Measurements from ENCODE around the gene DIAPH3.

Gene DIAPH3

DNA sequence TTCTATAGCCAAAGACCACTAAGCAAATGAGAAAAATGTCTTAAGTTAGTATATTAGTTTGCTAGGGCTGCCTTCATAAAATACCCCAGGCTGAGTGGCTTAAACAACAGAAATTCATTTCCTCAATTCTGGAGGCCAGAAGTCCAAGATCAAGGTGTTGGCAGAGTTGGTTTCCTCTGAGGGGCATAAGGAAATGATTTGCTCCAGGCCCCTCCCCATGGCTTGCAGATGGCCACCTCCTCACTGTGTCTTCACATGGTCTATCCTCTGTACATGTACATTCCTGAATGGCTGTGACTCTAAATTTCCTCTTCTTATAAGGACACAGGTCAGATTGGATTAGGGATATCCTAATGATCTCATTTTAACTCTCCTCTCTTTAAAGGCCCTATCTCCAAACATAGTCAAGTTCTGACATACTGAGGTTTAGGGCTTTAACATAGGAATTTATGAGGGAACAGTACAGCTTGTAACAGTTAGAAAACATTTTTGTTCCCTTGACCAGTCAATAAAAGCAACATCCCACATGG is 307.4 kb downstream of the DIAPH3 start:
- Histone ChIP-seq H3K9me3 (ENCODE audit: control insufficient read depth in 1 of 2, low read length in 2 of 2) (no peaks in the 10 kb centered on the region), H3K27ac (ENCODE audit: low read length) (no peak overlapping the region), H3K4me1 (ENCODE audit: control insufficient read depth in 1 of 2, insufficient read depth in 2 of 2, low read length in 2 of 2) (no peaks in the 10 kb centered on the region), H3K36me3 (ENCODE audit: control insufficient read depth in 1 of 2, insufficient read depth in 2 of 2, low read length in 2 of 2) (no peaks in the 10 kb centered on the region), H3K4me3 (ENCODE audit: low read depth in 1 of 2, low read length in 2 of 2) (no peak overlapping the region), H3K27me3 (ENCODE audit: low read depth, low read length) (no peaks in the 10 kb centered on the region)

DNA sequence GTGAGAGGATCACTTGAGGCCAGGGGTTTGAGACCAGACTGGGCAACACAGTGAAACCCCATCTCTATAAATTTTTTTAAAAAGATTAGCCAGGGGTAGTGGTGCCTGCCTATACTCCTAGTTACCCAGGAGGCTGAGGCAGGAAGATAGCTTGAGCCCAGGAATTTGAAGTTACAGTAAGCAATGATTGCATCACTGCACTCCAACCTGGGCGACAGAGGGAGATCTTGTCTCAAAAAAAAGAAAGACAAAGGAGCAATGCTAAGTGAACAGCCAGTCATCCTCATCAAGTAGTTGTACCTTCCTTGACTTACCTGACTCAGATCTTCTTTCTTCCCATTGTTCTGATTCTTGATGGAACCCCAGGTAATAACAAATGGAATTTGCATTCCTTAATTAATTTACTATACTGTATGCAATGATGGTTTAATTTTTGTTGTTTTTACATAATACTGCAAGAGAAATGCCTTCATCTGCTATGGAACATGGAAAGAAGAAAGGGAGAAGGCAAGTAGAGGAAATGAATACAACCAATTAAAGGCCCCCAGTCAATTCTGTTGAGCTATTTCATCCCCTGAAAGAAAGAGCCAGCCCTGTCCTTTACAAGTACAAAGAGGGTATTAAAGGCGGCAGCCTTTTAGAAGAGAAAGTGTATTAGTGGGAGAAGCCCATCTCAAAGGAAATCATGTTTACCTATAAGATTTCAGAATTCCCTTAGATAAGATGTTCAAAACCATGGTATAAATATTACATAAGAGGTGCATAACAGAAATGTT is 316.7 kb downstream of the DIAPH3 start:
- Histone ChIP-seq H3K27me3 (ENCODE audit: low read depth, low read length) (no peaks in the 10 kb centered on the region), H3K36me3 (ENCODE audit: control insufficient read depth in 1 of 2, insufficient read depth in 2 of 2, low read length in 2 of 2) (no peaks in the 10 kb centered on the region), H3K4me3 (ENCODE audit: low read depth in 1 of 2, low read length in 2 of 2) (no peak overlapping the region), H3K27ac (ENCODE audit: low read length) (no peak overlapping the region), H3K4me1 (ENCODE audit: control insufficient read depth in 1 of 2, insufficient read depth in 2 of 2, low read length in 2 of 2) (no peaks in the 10 kb centered on the region), H3K9me3 (ENCODE audit: control insufficient read depth in 1 of 2, low read length in 2 of 2) (no peaks in the 10 kb centered on the region)

DNA sequence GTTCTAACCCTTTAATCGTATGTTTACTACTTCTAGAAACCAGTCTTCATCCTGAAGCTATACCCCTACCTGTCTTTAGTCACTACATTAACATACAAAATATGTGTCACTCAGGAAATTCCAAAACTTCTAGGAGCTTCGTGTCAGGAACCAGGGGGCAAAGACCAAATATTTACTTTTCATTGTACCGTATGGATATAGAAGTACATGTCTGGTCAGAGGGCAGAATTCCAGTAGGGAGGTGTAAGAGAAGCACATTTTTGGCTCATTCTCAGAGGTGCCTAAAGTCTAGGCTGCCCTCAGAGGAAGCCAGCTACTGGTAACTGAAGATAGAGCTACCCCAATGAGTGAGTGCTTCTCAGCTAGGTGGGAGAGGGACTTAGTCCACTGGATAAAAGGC is 320.7 kb downstream of the DIAPH3 start:
- H3K27ac ChIP-seq (ENCODE audit: low read length): no peak overlapping the region
- no peaks in the 10 kb centered on the region for H3K4me1 ChIP-seq (ENCODE audit: control insufficient read depth in 1 of 2, insufficient read depth in 2 of 2, low read length in 2 of 2)
- no peaks in the 10 kb centered on the region for H3K27me3 ChIP-seq (ENCODE audit: low read depth, low read length)
- no peaks in the 10 kb centered on the region for H3K9me3 ChIP-seq (ENCODE audit: control insufficient read depth in 1 of 2, low read length in 2 of 2)
- no peaks in the 10 kb centered on the region for H3K36me3 ChIP-seq (ENCODE audit: control insufficient read depth in 1 of 2, insufficient read depth in 2 of 2, low read length in 2 of 2)
- no peak overlapping the region for H3K4me3 ChIP-seq (ENCODE audit: low read depth in 1 of 2, low read length in 2 of 2)

DNA sequence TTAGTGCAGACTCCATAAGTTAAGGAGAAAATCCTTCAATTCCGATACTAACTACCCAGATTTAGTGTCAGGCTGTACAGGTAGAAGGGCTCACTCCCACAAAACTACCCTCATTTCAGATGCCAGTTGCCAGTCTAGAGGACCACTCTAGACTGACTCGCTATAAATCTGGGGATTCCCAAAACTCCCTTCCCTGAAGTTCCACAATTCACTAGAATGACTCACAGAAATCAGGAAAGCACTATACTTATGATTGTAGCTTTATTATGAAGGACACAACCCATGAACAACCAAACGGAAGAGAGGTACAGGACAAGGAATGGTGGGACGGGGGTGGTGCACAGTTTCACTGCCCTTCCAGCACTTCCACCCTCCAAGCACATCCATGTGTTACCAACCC is 321.2 kb downstream of the DIAPH3 start:
- Histone ChIP-seq H3K27ac (ENCODE audit: low read length) (no peak overlapping the region), H3K4me1 (ENCODE audit: control insufficient read depth in 1 of 2, insufficient read depth in 2 of 2, low read length in 2 of 2) (no peaks in the 10 kb centered on the region), H3K4me3 (ENCODE audit: low read depth in 1 of 2, low read length in 2 of 2) (no peak overlapping the region), H3K9me3 (ENCODE audit: control insufficient read depth in 1 of 2, low read length in 2 of 2) (no peaks in the 10 kb centered on the region), H3K27me3 (ENCODE audit: low read depth, low read length) (no peaks in the 10 kb centered on the region), H3K36me3 (ENCODE audit: control insufficient read depth in 1 of 2, insufficient read depth in 2 of 2, low read length in 2 of 2) (no peaks in the 10 kb centered on the region)

DNA sequence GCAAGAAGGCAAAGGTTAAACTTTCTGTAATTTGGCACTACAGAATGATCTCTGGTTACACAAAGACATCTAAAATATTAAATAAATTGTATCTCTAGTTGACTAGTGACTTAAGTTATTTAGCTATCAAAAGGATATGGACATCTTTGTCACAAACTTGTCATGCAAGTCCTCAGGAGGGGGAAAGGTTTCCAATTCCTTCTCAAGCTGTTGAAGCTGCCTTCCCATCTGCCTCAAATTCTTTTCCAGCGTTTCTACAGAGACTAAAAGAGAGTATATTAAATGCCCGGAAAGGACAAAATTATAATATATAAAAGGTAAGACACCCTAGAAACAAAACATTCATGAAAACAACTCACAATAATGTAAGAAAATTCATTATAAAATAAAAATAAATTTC is 324.5 kb downstream of the DIAPH3 start:
- Histone ChIP-seq H3K9me3 (ENCODE audit: control insufficient read depth in 1 of 2, low read length in 2 of 2) (no peaks in the 10 kb centered on the region), H3K4me1 (ENCODE audit: control insufficient read depth in 1 of 2, insufficient read depth in 2 of 2, low read length in 2 of 2) (no peaks in the 10 kb centered on the region), H3K27ac (ENCODE audit: low read length) (no peak overlapping the region), H3K36me3 (ENCODE audit: control insufficient read depth in 1 of 2, insufficient read depth in 2 of 2, low read length in 2 of 2) (no peaks in the 10 kb centered on the region), H3K27me3 (ENCODE audit: low read depth, low read length) (no peaks in the 10 kb centered on the region), H3K4me3 (ENCODE audit: low read depth in 1 of 2, low read length in 2 of 2) (no peak overlapping the region)

DNA sequence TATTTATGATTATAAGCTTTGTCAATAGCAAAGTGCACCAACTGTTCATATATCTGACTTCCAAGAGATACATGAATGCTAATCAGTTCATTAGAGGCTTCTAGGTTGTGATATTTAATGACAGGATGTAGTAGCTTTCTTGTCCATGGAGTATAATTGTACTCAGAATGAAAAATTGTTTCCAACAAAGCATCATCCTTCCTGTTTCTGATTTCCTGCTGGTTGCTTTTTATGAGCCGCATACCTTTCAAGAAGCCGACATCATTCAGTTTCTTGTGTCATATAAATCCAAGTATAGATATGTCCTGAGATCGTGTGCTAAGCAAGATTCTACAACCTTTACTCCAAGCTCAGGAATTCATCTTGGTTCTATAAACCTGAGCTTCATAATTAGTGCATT is 326.6 kb downstream of the DIAPH3 start:
- no peak overlapping the region for H3K27ac ChIP-seq (ENCODE audit: low read length)
- H3K27me3 ChIP-seq (ENCODE audit: low read depth, low read length): no peaks in the 10 kb centered on the region

DNA sequence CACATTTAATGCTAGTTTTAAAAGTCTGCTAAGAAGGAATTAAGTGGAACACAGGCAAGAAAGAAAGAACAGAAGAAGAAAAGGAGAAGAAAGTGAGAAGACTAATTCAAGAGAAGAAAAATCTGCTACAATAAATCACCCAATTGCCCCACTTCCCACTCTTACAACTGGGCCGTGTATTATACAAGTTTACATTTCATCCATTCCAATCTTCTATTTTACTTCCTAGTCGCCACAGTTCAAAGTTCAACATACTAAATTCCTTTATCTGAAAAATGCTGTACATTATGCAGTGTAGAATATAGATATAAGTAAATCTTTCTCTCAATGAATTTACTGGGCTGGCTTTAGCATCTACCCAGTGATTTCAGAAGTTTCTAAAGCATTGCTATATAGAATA is 328.2 kb downstream of the DIAPH3 start:
- no peaks in the 10 kb centered on the region for H3K36me3 ChIP-seq (ENCODE audit: control insufficient read depth in 1 of 2, insufficient read depth in 2 of 2, low read length in 2 of 2)
- H3K4me3 ChIP-seq (ENCODE audit: low read depth in 1 of 2, low read length in 2 of 2): no peak overlapping the region
- no peaks in the 10 kb centered on the region for H3K9me3 ChIP-seq (ENCODE audit: control insufficient read depth in 1 of 2, low read length in 2 of 2)
- no peaks in the 10 kb centered on the region for H3K4me1 ChIP-seq (ENCODE audit: control insufficient read depth in 1 of 2, insufficient read depth in 2 of 2, low read length in 2 of 2)
- H3K27me3 ChIP-seq (ENCODE audit: low read depth, low read length): no peaks in the 10 kb centered on the region
- no peak overlapping the region for H3K27ac ChIP-seq (ENCODE audit: low read length)

More for the DNA sequence above, 326.6 kb downstream of the DIAPH3 start:
- Histone ChIP-seq H3K4me1 (ENCODE audit: control insufficient read depth in 1 of 2, insufficient read depth in 2 of 2, low read length in 2 of 2) (no peaks in the 10 kb centered on the region), H3K4me3 (ENCODE audit: low read depth in 1 of 2, low read length in 2 of 2) (no peak overlapping the region), H3K9me3 (ENCODE audit: control insufficient read depth in 1 of 2, low read length in 2 of 2) (no peaks in the 10 kb centered on the region), H3K36me3 (ENCODE audit: control insufficient read depth in 1 of 2, insufficient read depth in 2 of 2, low read length in 2 of 2) (no peaks in the 10 kb centered on the region)

DNA sequence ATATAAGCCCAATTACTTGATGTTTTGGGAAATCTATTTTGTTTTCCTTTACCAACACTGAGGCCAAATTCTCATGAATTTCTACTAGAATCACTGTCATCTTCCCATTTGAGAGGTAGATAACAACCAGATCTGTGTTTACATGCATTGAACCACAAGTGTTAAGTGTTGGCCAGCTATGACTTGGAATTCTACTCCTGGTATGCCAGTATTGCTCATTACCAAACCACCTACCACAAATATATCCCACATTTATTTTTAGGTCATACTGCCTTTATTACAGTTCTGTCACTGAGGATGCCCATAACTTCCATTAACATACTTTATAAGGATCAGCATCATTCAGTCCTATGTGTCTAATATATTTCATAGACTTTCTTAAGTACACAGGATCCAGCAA is 328.9 kb downstream of the DIAPH3 start:
- Histone ChIP-seq H3K27me3 (ENCODE audit: low read depth, low read length) (no peaks in the 10 kb centered on the region), H3K36me3 (ENCODE audit: control insufficient read depth in 1 of 2, insufficient read depth in 2 of 2, low read length in 2 of 2) (no peaks in the 10 kb centered on the region), H3K4me1 (ENCODE audit: control insufficient read depth in 1 of 2, insufficient read depth in 2 of 2, low read length in 2 of 2) (no peaks in the 10 kb centered on the region), H3K4me3 (ENCODE audit: low read depth in 1 of 2, low read length in 2 of 2) (no peak overlapping the region), H3K9me3 (ENCODE audit: control insufficient read depth in 1 of 2, low read length in 2 of 2) (no peaks in the 10 kb centered on the region), H3K27ac (ENCODE audit: low read length) (no peak overlapping the region)

DNA sequence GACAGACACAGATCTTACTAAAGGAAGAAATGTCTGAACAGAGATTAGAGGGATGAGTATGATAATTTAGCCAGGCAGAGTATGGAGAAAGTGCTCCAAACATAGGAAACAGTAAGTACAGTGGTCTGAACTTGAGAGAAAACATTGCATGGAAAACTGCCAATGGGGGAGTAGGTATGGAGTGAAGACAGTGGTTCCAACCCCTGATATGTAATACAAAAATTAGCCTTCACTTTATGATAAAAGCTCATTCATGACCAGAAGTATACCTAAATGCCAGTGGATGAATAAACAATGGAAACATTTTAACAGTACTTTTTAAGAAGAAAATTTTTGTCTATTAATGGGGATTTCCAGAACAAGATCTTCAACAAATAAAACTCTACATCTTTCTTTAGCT is 334.0 kb downstream of the DIAPH3 start:
- H3K27ac ChIP-seq (ENCODE audit: low read length): no peak overlapping the region
- H3K27me3 ChIP-seq (ENCODE audit: low read depth, low read length): no peaks in the 10 kb centered on the region
- no peaks in the 10 kb centered on the region for H3K9me3 ChIP-seq (ENCODE audit: control insufficient read depth in 1 of 2, low read length in 2 of 2)
- no peaks in the 10 kb centered on the region for H3K36me3 ChIP-seq (ENCODE audit: control insufficient read depth in 1 of 2, insufficient read depth in 2 of 2, low read length in 2 of 2)
- H3K4me3 ChIP-seq (ENCODE audit: low read depth in 1 of 2, low read length in 2 of 2): no peak overlapping the region
- H3K4me1 ChIP-seq (ENCODE audit: control insufficient read depth in 1 of 2, insufficient read depth in 2 of 2, low read length in 2 of 2): no peaks in the 10 kb centered on the region

DNA sequence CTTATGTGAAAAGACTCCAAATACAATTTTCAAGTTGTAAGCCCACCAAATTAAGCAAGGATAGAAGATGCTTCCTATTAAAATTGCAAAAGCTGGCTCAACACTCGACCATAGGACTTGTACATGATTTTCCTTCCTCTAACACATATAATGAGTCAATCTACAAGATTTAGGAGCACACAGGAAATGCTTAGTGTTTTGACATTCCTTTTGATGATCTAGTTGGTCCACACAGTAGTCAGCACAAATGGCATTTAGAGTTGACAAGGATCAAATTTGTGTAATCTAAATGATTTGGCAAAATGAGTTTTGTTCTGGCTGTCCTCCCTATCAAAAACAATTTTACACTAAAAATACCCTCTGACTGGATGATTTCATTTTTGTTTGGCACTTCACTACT is 340.2 kb downstream of the DIAPH3 start:
- Histone ChIP-seq H3K4me1 (ENCODE audit: control insufficient read depth in 1 of 2, insufficient read depth in 2 of 2, low read length in 2 of 2) (no peaks in the 10 kb centered on the region), H3K27me3 (ENCODE audit: low read depth, low read length) (no peaks in the 10 kb centered on the region), H3K36me3 (ENCODE audit: control insufficient read depth in 1 of 2, insufficient read depth in 2 of 2, low read length in 2 of 2) (no peaks in the 10 kb centered on the region), H3K9me3 (ENCODE audit: control insufficient read depth in 1 of 2, low read length in 2 of 2) (no peaks in the 10 kb centered on the region), H3K4me3 (ENCODE audit: low read depth in 1 of 2, low read length in 2 of 2) (no peak overlapping the region), H3K27ac (ENCODE audit: low read length) (no peak overlapping the region)

DNA sequence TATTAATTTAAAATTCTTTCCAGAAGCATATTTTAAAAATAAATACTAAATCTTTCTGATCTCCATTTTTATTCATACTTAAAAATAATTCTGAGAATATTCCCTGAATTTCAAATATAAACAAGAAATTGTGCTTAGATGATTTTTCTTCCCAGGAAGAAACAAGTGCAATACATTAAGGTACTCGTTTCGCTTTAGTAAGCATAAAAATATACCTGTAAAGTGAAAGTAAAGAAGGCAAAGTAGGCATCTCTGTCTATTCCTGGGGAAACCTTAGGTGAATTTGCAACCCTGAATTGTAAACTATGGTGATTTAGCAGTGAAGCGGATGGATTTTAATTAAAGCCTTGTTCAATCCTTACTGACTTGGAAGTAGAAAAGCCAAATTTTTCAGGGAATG is 354.2 kb downstream of the DIAPH3 start:
- no peaks in the 10 kb centered on the region for H3K4me1 ChIP-seq (ENCODE audit: control insufficient read depth in 1 of 2, insufficient read depth in 2 of 2, low read length in 2 of 2)
- H3K36me3 ChIP-seq (ENCODE audit: control insufficient read depth in 1 of 2, insufficient read depth in 2 of 2, low read length in 2 of 2): no peaks in the 10 kb centered on the region
- H3K4me3 ChIP-seq (ENCODE audit: low read depth in 1 of 2, low read length in 2 of 2): no peak overlapping the region
- H3K9me3 ChIP-seq (ENCODE audit: control insufficient read depth in 1 of 2, low read length in 2 of 2): no peaks in the 10 kb centered on the region
- H3K27me3 ChIP-seq (ENCODE audit: low read depth, low read length): no peaks in the 10 kb centered on the region
- H3K27ac ChIP-seq (ENCODE audit: low read length): no peak overlapping the region

DNA sequence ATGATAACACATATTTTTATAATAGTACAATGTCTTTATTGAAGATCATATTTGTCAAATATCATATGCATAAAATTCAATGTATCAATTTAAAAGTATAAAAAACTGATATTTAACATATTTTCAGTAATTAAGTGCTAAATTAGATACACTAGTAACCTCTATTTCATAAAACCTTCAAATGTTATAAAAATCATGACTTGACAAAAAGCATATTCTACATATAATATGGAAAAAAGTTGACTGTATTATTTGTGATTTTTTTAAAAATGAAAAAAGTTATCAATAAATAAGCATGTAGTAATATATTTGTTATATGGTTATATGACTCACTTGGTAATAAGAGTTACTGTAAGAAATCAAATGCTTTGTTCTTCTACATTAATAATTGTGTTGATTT is 356.9 kb downstream of the DIAPH3 start:
- Histone ChIP-seq H3K27ac (ENCODE audit: low read length) (no peak overlapping the region), H3K4me3 (ENCODE audit: low read depth in 1 of 2, low read length in 2 of 2) (no peak overlapping the region), H3K27me3 (ENCODE audit: low read depth, low read length) (no peaks in the 10 kb centered on the region), H3K9me3 (ENCODE audit: control insufficient read depth in 1 of 2, low read length in 2 of 2) (no peaks in the 10 kb centered on the region), H3K4me1 (ENCODE audit: control insufficient read depth in 1 of 2, insufficient read depth in 2 of 2, low read length in 2 of 2) (no peaks in the 10 kb centered on the region), H3K36me3 (ENCODE audit: control insufficient read depth in 1 of 2, insufficient read depth in 2 of 2, low read length in 2 of 2) (no peaks in the 10 kb centered on the region)
